Right renal cortex interstitium (tissue), 3 donors: Measurements from ENCODE around the gene ARHGEF35. TPM values are rescaled to one million over a fixed set of nuclear protein-coding genes. Genes with fewer than 3 reads are reported as not detected.
A peak's percentile ranks its signal among the peaks of the same experiment; 100 is the strongest.
"Not testable (repeated sequence)": the region's sequence is repeated elsewhere in the genome, so short reads cannot be mapped to it uniquely, and the experiment has no call there.

Experiments
- DNase-seq, 3 donors: peaks; one replicate each; pipeline ENCODE4 v3.0.0-alpha.2; 2013; ENCODE audit warnings: low read depth in 3 of 3, low spot score in 2 of 3
- polyA plus RNA-seq, 3 donors: library from polyadenylated mRNA; unstranded; fragments of 120-200 nt; gene quantifications; one replicate each; pipeline ENCODE4 v1.2.1, GENCODE V29; 2013; ENCODE audit not compliant: insufficient read length in 3 of 3

Gene ARHGEF35
- polyA plus RNA-seq, 3 donors, result 22.3 to 28.7 (median 26.8) TPM

GRCh38 chr7:144179165-144179479, 16.5 kb downstream of the ARHGEF35 start:
- DNase-seq, result not testable (repeated sequence)

GRCh38 chr7:144178380-144179164, 17.1 kb downstream of the ARHGEF35 start:
- DNase-seq, result peak in 2 of 3 donors; percentile 1 to 4

GRCh38 chr7:144174613-144175012, 21.0 kb downstream of the ARHGEF35 start:
- no peak for DNase-seq

GRCh38 chr7:144171594-144172350, 23.9 kb downstream of the ARHGEF35 start:
- DNase-seq, result not testable (repeated sequence)

- no peak for DNase-seq
These were observed 30.8 kb downstream of the ARHGEF35 start for GRCh38 chr7:144164784-144165183.

- DNase-seq, result no peak
These were observed 36.8 kb downstream of the ARHGEF35 start for GRCh38 chr7:144158861-144159260.

GRCh38 chr7:144148224-144148827, 47.3 kb downstream of the ARHGEF35 start:
- DNase-seq, result no peak

GRCh38 chr7:144144426-144144825, 51.2 kb downstream of the ARHGEF35 start:
- no peak for DNase-seq

- no peak for DNase-seq
These were observed 53.4 kb downstream of the ARHGEF35 start for GRCh38 chr7:144142187-144142586.

GRCh38 chr7:144137501-144137900, 58.1 kb downstream of the ARHGEF35 start:
- no peak for DNase-seq

Other genes with a start within 250 kb of the ARHGEF35 start
- under 1 TPM in 1 of 3 donors, not detected in 2; 0.14 TPM for gene OR2F1, start 241.0 kb downstream of the ARHGEF35 start, polyA plus RNA-seq
- gene OR6B1, start 195.5 kb downstream of the ARHGEF35 start, polyA plus RNA-seq, result not detected
- gene OR2A5, start 146.9 kb downstream of the ARHGEF35 start, polyA plus RNA-seq, result under 1 TPM in 2 of 3 donors, not detected in 1; 0.04 to 0.08 TPM
- not detected for gene OR2A25, start 126.0 kb downstream of the ARHGEF35 start, polyA plus RNA-seq
- gene OR2A12, start 109.6 kb downstream of the ARHGEF35 start, polyA plus RNA-seq, result not detected
- not detected for gene OR2A2, start 86.2 kb downstream of the ARHGEF35 start, polyA plus RNA-seq
- not detected for gene OR2A14, start 72.7 kb downstream of the ARHGEF35 start, polyA plus RNA-seq
- 1 to 10 TPM; 2.6 to 5.0 (median 2.7) TPM for gene CTAGE4, start 12.4 kb downstream of the ARHGEF35 start, polyA plus RNA-seq
- gene OR2A42, start 43.8 kb upstream of the ARHGEF35 start, polyA plus RNA-seq, result 1 to 10 TPM in 2 of 3 donors, under 1 TPM in 1; 0.97 to 1.5 (median 1.0) TPM
- 1 to 10 TPM; 6.9 to 9.2 (median 7.0) TPM for gene OR2A7, start 69.0 kb upstream of the ARHGEF35 start, polyA plus RNA-seq
- gene CTAGE8, start 73.5 kb upstream of the ARHGEF35 start, polyA plus RNA-seq, result 1 to 10 TPM; 5.5 to 9.4 (median 7.7) TPM
- gene OR2A1, start 116.6 kb upstream of the ARHGEF35 start, polyA plus RNA-seq, result under 1 TPM; 0.10 to 0.44 (median 0.39) TPM
- gene ARHGEF5, start 159.6 kb upstream of the ARHGEF35 start, polyA plus RNA-seq, result 10 to 100 TPM; 21.3 to 22.2 (median 21.6) TPM
- gene NOBOX, start 207.9 kb upstream of the ARHGEF35 start, polyA plus RNA-seq, result not detected